DND-41 (cell line): Measurements from ENCODE around the gene TCF4.

ENCODE experiments used
- CTCF ChIP-seq: IDR thresholded peaks from 2 replicates; pipeline ENCODE4 v1.5.1; 2012; ENCODE audit warnings: borderline replicate concordance, low read length, moderate library complexity, mild to moderate bottlenecking; ENCODE audit not compliant: poor library complexity, severe bottlenecking; ENCODE audit errors: extremely low read depth
- EZH2 ChIP-seq: IDR thresholded peaks from 3 replicates; pipeline ENCODE4 v1.6.1; 2012; ENCODE audit warnings: borderline replicate concordance, low read depth, mild to moderate bottlenecking, moderate library complexity, low read length, inconsistent platforms; ENCODE audit not compliant: severe bottlenecking

DNA sequence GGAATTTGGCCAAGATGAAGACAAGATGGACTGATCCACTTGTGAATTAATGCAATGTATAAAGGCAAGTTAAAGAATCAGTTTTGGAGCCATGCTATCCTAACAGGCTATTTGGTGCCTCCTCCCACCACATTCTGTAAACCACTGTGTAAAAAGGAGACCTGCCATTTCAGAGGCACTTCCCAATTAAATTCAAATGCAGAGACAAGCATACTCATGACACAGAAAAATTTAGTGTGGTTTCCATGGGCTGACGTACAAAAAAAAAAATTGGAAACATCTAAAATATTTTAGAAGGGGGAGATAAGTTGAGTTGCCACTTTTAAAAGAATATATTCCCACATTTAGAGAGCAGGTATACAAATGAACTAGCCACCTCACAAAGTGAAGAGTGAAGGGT is 112.1 kb downstream of the TCF4 start:
- TF ChIP-seq CTCF (no peak), EZH2 (no peak)
